Measurements from ENCODE around the gene POLD4. TPM values are rescaled to one million over a fixed set of nuclear protein-coding genes. Genes with fewer than 3 reads are reported as not detected.

POLD4 gene
- total RNA-seq, 1 experiment from 2014 or later = 44.2 TPM

DNA sequence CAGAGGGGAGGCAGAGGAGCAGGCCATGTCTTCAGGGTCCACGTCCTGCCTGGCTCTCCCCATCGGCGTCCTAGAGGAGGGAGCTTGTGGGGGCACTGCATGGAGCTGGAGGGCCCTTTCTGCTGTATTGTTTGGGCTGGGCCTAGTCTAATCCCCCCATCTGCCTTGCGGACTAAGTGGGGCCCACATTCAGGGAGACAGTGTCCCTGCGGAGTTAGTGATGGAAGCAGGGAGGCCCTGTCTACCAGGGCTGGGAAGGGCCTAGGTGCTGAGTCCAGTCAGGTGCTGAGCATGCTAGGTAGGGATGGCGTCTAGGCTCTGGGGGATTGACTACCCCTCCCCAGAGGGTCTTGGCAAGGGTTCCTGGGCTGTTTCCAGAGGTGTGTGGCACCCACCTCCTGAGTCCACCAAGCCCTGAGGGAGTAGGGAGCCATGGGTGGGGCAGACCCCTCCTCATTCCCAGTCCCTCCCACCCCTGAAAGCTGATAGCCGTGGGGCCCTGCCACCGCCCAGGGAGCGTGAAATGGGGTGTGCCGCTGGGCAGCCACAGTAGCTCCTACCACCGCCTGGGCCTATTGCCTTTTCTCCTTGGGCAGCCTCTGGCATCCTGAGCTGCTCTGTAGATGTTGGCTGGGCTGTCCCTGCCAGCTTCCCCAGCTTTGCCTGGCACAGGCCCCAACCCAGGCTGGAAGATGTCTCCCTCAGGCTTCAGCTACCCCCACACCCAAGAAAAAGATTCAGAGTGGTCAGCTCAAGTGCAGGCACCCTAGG is 1.9 kb upstream of the POLD4 start:
- POLR2A ChIA-PET = interaction anchor here (1.0 to 8.1 kb wide), 6 partner anchors 10 to 113 kb away, joined by 3 to 210 read pairs (median 6); partner anchors contain the start of gene CLCF1
- H3K4me2 ChIP-seq (ENCODE audit: low read length) = peak overlapping the region; percentile 93
- TF ChIP-seq, protein P1, sequence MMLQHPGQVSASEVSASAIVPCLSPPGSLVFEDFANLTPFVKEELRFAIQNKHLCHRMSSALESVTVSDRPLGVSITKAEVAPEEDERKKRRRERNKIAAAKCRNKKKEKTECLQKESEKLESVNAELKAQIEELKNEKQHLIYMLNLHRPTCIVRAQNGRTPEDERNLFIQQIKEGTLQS (IDR thresholded peaks at IDR 0.05) = no peak
- TF ChIP-seq, protein P2, sequence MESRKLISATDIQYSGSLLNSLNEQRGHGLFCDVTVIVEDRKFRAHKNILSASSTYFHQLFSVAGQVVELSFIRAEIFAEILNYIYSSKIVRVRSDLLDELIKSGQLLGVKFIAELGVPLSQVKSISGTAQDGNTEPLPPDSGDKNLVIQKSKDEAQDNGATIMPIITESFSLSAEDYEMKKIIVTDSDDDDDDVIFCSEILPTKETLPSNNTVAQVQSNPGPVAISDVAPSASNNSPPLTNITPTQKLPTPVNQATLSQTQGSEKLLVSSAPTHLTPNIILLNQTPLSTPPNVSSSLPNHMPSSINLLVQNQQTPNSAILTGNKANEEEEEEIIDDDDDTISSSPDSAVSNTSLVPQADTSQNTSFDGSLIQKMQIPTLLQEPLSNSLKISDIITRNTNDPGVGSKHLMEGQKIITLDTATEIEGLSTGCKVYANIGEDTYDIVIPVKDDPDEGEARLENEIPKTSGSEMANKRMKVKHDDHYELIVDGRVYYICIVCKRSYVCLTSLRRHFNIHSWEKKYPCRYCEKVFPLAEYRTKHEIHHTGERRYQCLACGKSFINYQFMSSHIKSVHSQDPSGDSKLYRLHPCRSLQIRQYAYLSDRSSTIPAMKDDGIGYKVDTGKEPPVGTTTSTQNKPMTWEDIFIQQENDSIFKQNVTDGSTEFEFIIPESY (IDR thresholded peaks at IDR 0.05; ENCODE audit: extremely low read depth, insufficient replicate concordance, low read length) = no peak
- TF ChIP-seq ZFX (IDR thresholded peaks at IDR 0.05) (0 out of 2 replicates have a peak, but pooled peaks have one; percentile 10), ELF1 (IDR thresholded peaks at IDR 0.05; ENCODE audit: borderline replicate concordance, low read depth) (no peak), EZH2 (IDR thresholded peaks at IDR 0.05) (no peak)
- TF ChIP-seq, protein P3, sequence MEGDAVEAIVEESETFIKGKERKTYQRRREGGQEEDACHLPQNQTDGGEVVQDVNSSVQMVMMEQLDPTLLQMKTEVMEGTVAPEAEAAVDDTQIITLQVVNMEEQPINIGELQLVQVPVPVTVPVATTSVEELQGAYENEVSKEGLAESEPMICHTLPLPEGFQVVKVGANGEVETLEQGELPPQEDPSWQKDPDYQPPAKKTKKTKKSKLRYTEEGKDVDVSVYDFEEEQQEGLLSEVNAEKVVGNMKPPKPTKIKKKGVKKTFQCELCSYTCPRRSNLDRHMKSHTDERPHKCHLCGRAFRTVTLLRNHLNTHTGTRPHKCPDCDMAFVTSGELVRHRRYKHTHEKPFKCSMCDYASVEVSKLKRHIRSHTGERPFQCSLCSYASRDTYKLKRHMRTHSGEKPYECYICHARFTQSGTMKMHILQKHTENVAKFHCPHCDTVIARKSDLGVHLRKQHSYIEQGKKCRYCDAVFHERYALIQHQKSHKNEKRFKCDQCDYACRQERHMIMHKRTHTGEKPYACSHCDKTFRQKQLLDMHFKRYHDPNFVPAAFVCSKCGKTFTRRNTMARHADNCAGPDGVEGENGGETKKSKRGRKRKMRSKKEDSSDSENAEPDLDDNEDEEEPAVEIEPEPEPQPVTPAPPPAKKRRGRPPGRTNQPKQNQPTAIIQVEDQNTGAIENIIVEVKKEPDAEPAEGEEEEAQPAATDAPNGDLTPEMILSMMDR (IDR thresholded peaks at IDR 0.05 in 2 of 3, conservative IDR thresholded peaks at IDR 0.05 in 1 of 3; ENCODE audit: borderline replicate concordance in 1 of 3, insufficient read depth in 1 of 3, low read depth in 2 of 3, low read length in 2 of 3) = no peak
- no peaks in the 10 kb centered on the region for H3K27me3 ChIP-seq (ENCODE audit: insufficient read depth, low read length)
- H3K79me2 ChIP-seq (ENCODE audit: insufficient read depth, low read length) = peaks cover 10% of the 10 kb centered on the region; the same call in 1 of the 2 replicates
- H3K4me1 ChIP-seq (ENCODE audit: control insufficient read depth in 1 of 2, insufficient read depth in 2 of 2, low read length in 2 of 2) = peaks cover 55 to 77% of the 10 kb centered on the region in 2 experiments
- no peaks in the 10 kb centered on the region for H4K20me1 ChIP-seq (ENCODE audit: insufficient read depth)
- no peak overlapping the region for H2AFZ ChIP-seq (ENCODE audit: low read depth, low read length, poor library complexity, severe bottlenecking)
- no peaks in the 10 kb centered on the region for H3K9me2 ChIP-seq (ENCODE audit: insufficient read depth)
- H3K27ac ChIP-seq (ENCODE audit: low read depth, low read length) = peak overlapping the region; percentile 95
- peak overlapping the region; percentile 84 for H3K9ac ChIP-seq (ENCODE audit: low read length)
- no peaks in the 10 kb centered on the region for H3K36me3 ChIP-seq (ENCODE audit: control insufficient read depth in 1 of 2, insufficient read depth in 2 of 2, low read length in 2 of 2)
- ATAC-seq = no peak
- CTCF ChIA-PET = interaction anchor here (2.6 to 16.6 kb wide), 3 partner anchors 9 to 38 kb away, joined by 9 to 456 read pairs (median 23); partner anchors contain the start of gene CLCF1
- TSS peak; percentile 81 for BruUV-seq (replicated peaks)
- intact Hi-C loops (cut with micrococcal nuclease) = no loop called here
- no peak for DNase-seq (ENCODE audit: low read depth, low spot score)
- H3K9me3 ChIP-seq (ENCODE audit: control insufficient read depth in 1 of 2, insufficient read depth in 1 of 2, low read depth in 1 of 2, low read length in 2 of 2) = no peaks in the 10 kb centered on the region
- peak overlapping the region; percentile 41 to 86 for H3K4me3 ChIP-seq (replicated peaks in 1 of 2; ENCODE audit: low read depth in 1 of 2, low read length in 2 of 2)
- RAD21 ChIA-PET (ENCODE audit: low non-redundant PET in 1 of 2, low total read pairs in 2 of 2, uncharacterized antibody in 2 of 2, unreplicated experiment in 2 of 2) = interaction anchor here (0.6 to 6.0 kb wide), 6 partner anchors 19 to 151 kb away, joined by 3 to 76 read pairs (median 5); no protein-coding TSS in a partner anchor
